ENCODE results near the gene DUS4L.

DUS4L gene

GRCh38 chr7:107594961-107595737 lies 31.4 kb downstream of the DUS4L start:
- Histone ChIP-seq H3F3A (ENCODE audit: insufficient read depth, low read length) (no peaks in the 10 kb centered on the region), H3K9me3 (replicated peaks; ENCODE audit: insufficient read depth, low read length) (no peaks in the 10 kb centered on the region), H3K9me2 (replicated peaks; ENCODE audit: insufficient read depth, low read length) (no peaks in the 10 kb centered on the region), H3K4me3 (ENCODE audit: low read length) (no peak overlapping the region), H3K79me2 (ENCODE audit: low read length) (no peaks in the 10 kb centered on the region), H3K9ac (ENCODE audit: low read length) (no peak overlapping the region), H3K4me2 (ENCODE audit: low read depth, low read length) (no peak overlapping the region), H4K20me1 (ENCODE audit: insufficient read depth, low read length) (no peaks in the 10 kb centered on the region), H3K4me1 (ENCODE audit: low read length) (no peaks in the 10 kb centered on the region), H3K36me3 (replicated peaks; ENCODE audit: insufficient read depth, low read length) (no peaks in the 10 kb centered on the region), H3K27me3 (replicated peaks; ENCODE audit: insufficient read depth, low read length) (no peaks in the 10 kb centered on the region), H3K27ac (ENCODE audit: low read length) (no peak overlapping the region), H2AFZ (ENCODE audit: low read length) (no peak overlapping the region)
- no peak for DNase-seq
- TF ChIP-seq EZH2phosphoT487 (IDR thresholded peaks at IDR 0.05; ENCODE audit: low read length), result no peak

- Histone ChIP-seq H2AFZ (ENCODE audit: low read length) (no peak overlapping the region), H3K4me1 (ENCODE audit: low read length) (no peaks in the 10 kb centered on the region), H3F3A (ENCODE audit: insufficient read depth, low read length) (no peaks in the 10 kb centered on the region), H3K9ac (ENCODE audit: low read length) (no peak overlapping the region), H3K79me2 (ENCODE audit: low read length) (no peaks in the 10 kb centered on the region), H3K9me3 (replicated peaks; ENCODE audit: insufficient read depth, low read length) (no peaks in the 10 kb centered on the region), H3K4me3 (ENCODE audit: low read length) (no peak overlapping the region), H3K36me3 (replicated peaks; ENCODE audit: insufficient read depth, low read length) (no peaks in the 10 kb centered on the region), H3K27me3 (replicated peaks; ENCODE audit: insufficient read depth, low read length) (no peaks in the 10 kb centered on the region), H3K9me2 (replicated peaks; ENCODE audit: insufficient read depth, low read length) (no peaks in the 10 kb centered on the region), H3K4me2 (ENCODE audit: low read depth, low read length) (no peak overlapping the region), H3K27ac (ENCODE audit: low read length) (no peak overlapping the region), H4K20me1 (ENCODE audit: insufficient read depth, low read length) (no peaks in the 10 kb centered on the region)
- TF ChIP-seq, protein P1, sequence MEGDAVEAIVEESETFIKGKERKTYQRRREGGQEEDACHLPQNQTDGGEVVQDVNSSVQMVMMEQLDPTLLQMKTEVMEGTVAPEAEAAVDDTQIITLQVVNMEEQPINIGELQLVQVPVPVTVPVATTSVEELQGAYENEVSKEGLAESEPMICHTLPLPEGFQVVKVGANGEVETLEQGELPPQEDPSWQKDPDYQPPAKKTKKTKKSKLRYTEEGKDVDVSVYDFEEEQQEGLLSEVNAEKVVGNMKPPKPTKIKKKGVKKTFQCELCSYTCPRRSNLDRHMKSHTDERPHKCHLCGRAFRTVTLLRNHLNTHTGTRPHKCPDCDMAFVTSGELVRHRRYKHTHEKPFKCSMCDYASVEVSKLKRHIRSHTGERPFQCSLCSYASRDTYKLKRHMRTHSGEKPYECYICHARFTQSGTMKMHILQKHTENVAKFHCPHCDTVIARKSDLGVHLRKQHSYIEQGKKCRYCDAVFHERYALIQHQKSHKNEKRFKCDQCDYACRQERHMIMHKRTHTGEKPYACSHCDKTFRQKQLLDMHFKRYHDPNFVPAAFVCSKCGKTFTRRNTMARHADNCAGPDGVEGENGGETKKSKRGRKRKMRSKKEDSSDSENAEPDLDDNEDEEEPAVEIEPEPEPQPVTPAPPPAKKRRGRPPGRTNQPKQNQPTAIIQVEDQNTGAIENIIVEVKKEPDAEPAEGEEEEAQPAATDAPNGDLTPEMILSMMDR (IDR thresholded peaks at IDR 0.05; ENCODE audit: low read length), result no peak
- TF ChIP-seq EZH2 (optimal IDR thresholded peaks at IDR 0.05; ENCODE audit: low read depth, low read length), result no peak
- no peak for DNase-seq
These were observed 33.3 kb downstream of the DUS4L start for GRCh38 chr7:107596881-107597581.

DNA sequence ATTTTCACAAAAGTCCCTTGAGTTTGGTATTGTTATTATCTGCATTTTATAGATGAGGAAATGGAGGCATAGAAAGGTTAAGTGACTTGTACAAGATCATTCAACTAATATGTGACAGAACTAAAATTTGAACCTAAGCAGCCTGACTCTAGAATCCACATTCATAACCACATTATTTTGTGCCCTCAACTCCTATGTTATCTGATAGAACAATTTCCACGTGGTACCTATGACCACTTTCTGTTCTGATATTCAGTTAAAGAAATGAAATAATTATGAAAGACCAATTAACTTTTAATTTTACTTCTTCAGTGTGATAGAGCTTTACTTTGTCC lies 33.8 kb downstream of the DUS4L start:
- no peaks in the 10 kb centered on the region for H3K27me3 ChIP-seq (replicated peaks; ENCODE audit: insufficient read depth, low read length)
- H3F3A ChIP-seq (ENCODE audit: insufficient read depth, low read length), result no peaks in the 10 kb centered on the region
- no peak overlapping the region for H2AFZ ChIP-seq (ENCODE audit: low read length)
- H3K79me2 ChIP-seq (ENCODE audit: low read length), result no peaks in the 10 kb centered on the region
- no peak overlapping the region for H3K4me2 ChIP-seq (ENCODE audit: low read depth, low read length)
- H3K4me3 ChIP-seq (ENCODE audit: low read length), result no peak overlapping the region
- no peak for DNase-seq
- no peaks in the 10 kb centered on the region for H4K20me1 ChIP-seq (ENCODE audit: insufficient read depth, low read length)
- no peaks in the 10 kb centered on the region for H3K4me1 ChIP-seq (ENCODE audit: low read length)
- H3K36me3 ChIP-seq (replicated peaks; ENCODE audit: insufficient read depth, low read length), result no peaks in the 10 kb centered on the region
- no peaks in the 10 kb centered on the region for H3K9me3 ChIP-seq (replicated peaks; ENCODE audit: insufficient read depth, low read length)
- no peak overlapping the region for H3K27ac ChIP-seq (ENCODE audit: low read length)
- no peak overlapping the region for H3K9ac ChIP-seq (ENCODE audit: low read length)
- H3K9me2 ChIP-seq (replicated peaks; ENCODE audit: insufficient read depth, low read length), result no peaks in the 10 kb centered on the region
- TF ChIP-seq EZH2phosphoT487 (IDR thresholded peaks at IDR 0.05; ENCODE audit: low read length) (no peak), EZH2 (optimal IDR thresholded peaks at IDR 0.05; ENCODE audit: low read depth, low read length) (no peak)
- TF ChIP-seq, protein P1 (IDR thresholded peaks at IDR 0.05; ENCODE audit: low read length), result no peak

DNA sequence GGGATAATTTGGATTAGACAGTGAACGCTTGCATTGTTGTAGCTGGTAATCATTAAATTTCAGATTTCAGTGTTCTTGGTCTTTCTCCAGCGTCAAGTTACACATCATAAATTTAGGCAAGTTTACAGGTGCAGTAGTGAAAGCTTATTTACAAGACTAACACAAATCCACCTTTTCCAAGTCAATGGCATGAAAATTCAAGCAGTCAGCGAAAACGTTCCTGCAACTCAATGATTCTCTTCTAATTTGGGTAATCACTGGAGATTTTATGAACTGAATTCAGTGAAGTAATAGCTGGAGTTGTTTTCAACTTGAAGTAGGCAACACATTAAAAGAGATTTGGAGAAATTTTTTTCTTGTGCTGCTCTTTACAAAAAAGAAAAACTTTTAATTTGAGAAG lies 34.2 kb downstream of the DUS4L start:
- Histone ChIP-seq H3K4me2 (ENCODE audit: low read depth, low read length) (no peak overlapping the region), H3K79me2 (ENCODE audit: low read length) (no peaks in the 10 kb centered on the region), H2AFZ (ENCODE audit: low read length) (no peak overlapping the region), H3F3A (ENCODE audit: insufficient read depth, low read length) (no peaks in the 10 kb centered on the region), H4K20me1 (ENCODE audit: insufficient read depth, low read length) (no peaks in the 10 kb centered on the region), H3K9me3 (replicated peaks; ENCODE audit: insufficient read depth, low read length) (no peaks in the 10 kb centered on the region), H3K9me2 (replicated peaks; ENCODE audit: insufficient read depth, low read length) (no peaks in the 10 kb centered on the region), H3K9ac (ENCODE audit: low read length) (no peak overlapping the region), H3K4me1 (ENCODE audit: low read length) (no peaks in the 10 kb centered on the region), H3K4me3 (ENCODE audit: low read length) (no peak overlapping the region), H3K36me3 (replicated peaks; ENCODE audit: insufficient read depth, low read length) (no peaks in the 10 kb centered on the region), H3K27me3 (replicated peaks; ENCODE audit: insufficient read depth, low read length) (no peaks in the 10 kb centered on the region), H3K27ac (ENCODE audit: low read length) (no peak overlapping the region)
- no peak for TF ChIP-seq EZH2 (optimal IDR thresholded peaks at IDR 0.05; ENCODE audit: low read depth, low read length)
- no peak for TF ChIP-seq EZH2phosphoT487 (IDR thresholded peaks at IDR 0.05; ENCODE audit: low read length)
- TF ChIP-seq, protein P1 (IDR thresholded peaks at IDR 0.05; ENCODE audit: low read length), result no peak
- no peak for DNase-seq

Data from MM.1S (cell line).